WTC11 (cell line): ENCODE results near the gene PTPN4. TPM values are rescaled to one million over a fixed set of nuclear protein-coding genes. Genes with fewer than 3 reads are reported as not detected.
"Not testable (repeated sequence)": the region's sequence is repeated elsewhere in the genome, so short reads cannot be mapped to it uniquely, and the experiment has no call there.

ENCODE experiments used
- ATAC-seq: fragments of 200-7000 bp; cut with Tn5 transposase; 2 replicates; pipeline ENCODE4 v1.10.0; 2021; ENCODE audit warnings: mild to moderate bottlenecking, moderate library complexity
- CTCF ChIA-PET: fragments of 300-600 bp; sonication (Branson Sonifier 250); formaldehyde crosslinking; loops from one replicate; lab custom pipeline; 2021; ENCODE audit warnings: antibody characterized with exemption; lab: Charles Lee
- POLR2A ChIA-PET: fragments of 350-600 bp; sonication (Branson Sonifier 250); formaldehyde crosslinking; loops from one replicate; lab custom pipeline; 2021; ENCODE audit warnings: antibody characterized with exemption; lab: Charles Lee
- DNase-seq: peaks from one replicate; pipeline ENCODE4 v3.0.0; 2021; ENCODE audit warnings: low spot score
- H3K27ac Mint-ChIP-seq: 2 replicates; pipeline ENCODE4 v1.8.0; 2021; ENCODE audit warnings: mixed read lengths
- H3K27me3 Mint-ChIP-seq: 2 replicates; pipeline ENCODE4 v1.8.0; 2021; ENCODE audit warnings: low read depth, mild to moderate bottlenecking, moderate library complexity, mixed read lengths
- H3K36me3 Mint-ChIP-seq: 2 replicates; pipeline ENCODE4 v1.8.0; 2021; ENCODE audit warnings: mixed read lengths
- H3K4me1 Mint-ChIP-seq: 2 replicates; pipeline ENCODE4 v1.8.0; 2022; ENCODE audit warnings: mixed read lengths
- H3K4me3 Mint-ChIP-seq: 2 replicates; pipeline ENCODE4 v1.8.0; 2021; ENCODE audit warnings: mild to moderate bottlenecking, moderate library complexity, mixed read lengths
- H3K9me3 Mint-ChIP-seq: 2 replicates; pipeline ENCODE4 v1.8.0; 2021; ENCODE audit warnings: mixed read lengths
- CBFB ChIP-seq: sonication (generic); formaldehyde crosslinking; IDR thresholded peaks from 2 replicates; pipeline ENCODE4 v1.8.1; 2022; ENCODE audit warnings: mild to moderate bottlenecking, low read depth, missing genetic modification reagents
- ETV6 ChIP-seq: sonication (generic); formaldehyde crosslinking; IDR thresholded peaks from 2 replicates; pipeline ENCODE4 v1.8.1; 2022; ENCODE audit warnings: mild to moderate bottlenecking, missing genetic modification reagents
- FOXP1 ChIP-seq: sonication (generic); formaldehyde crosslinking; IDR thresholded peaks from 2 replicates; pipeline ENCODE4 v1.8.0; 2022; ENCODE audit warnings: missing genetic modification reagents, mild to moderate bottlenecking, moderate library complexity, borderline replicate concordance
- GABPB1 ChIP-seq: sonication (generic); formaldehyde crosslinking; IDR thresholded peaks from 2 replicates; pipeline ENCODE4 v1.8.1; 2023; ENCODE audit warnings: mild to moderate bottlenecking, missing genetic modification reagents
- GTF2I ChIP-seq: fragments of 250-450 bp; sonication (Bioruptor Pico); conservative IDR thresholded peaks from 2 replicates; pipeline ENCODE4 v1.4.0; 2021; ENCODE audit warnings: mild to moderate bottlenecking
- HMGA2 ChIP-seq: fragments of 250-450 bp; sonication (Bioruptor Pico); IDR thresholded peaks from 2 replicates; pipeline ENCODE4 v1.4.0; 2021; ENCODE audit warnings: mild to moderate bottlenecking, moderate library complexity
- IRF2 ChIP-seq: sonication (generic); formaldehyde crosslinking; IDR thresholded peaks from 2 replicates; pipeline ENCODE4 v1.8.0; 2022; ENCODE audit warnings: low read depth, missing genetic modification reagents, borderline replicate concordance
- NFYB ChIP-seq: sonication (generic); formaldehyde crosslinking; conservative IDR thresholded peaks from 2 replicates; pipeline ENCODE4 v1.8.0; 2022; ENCODE audit warnings: low read depth, missing genetic modification reagents
- NR3C1 ChIP-seq: sonication (generic); formaldehyde crosslinking; conservative IDR thresholded peaks from 2 replicates; pipeline ENCODE4 v1.8.1; 2023; ENCODE audit warnings: low read depth, mild to moderate bottlenecking, missing genetic modification reagents
- PRRX2 ChIP-seq: fragments of 250-450 bp; sonication (Bioruptor Pico); IDR thresholded peaks from 2 replicates; pipeline ENCODE4 v1.8.0; 2021; ENCODE audit warnings: mild to moderate bottlenecking
- RELA ChIP-seq: sonication (generic); formaldehyde crosslinking; IDR thresholded peaks from 2 replicates; pipeline ENCODE4 v1.8.1; 2022; ENCODE audit warnings: missing genetic modification reagents, mild to moderate bottlenecking, borderline replicate concordance
- SMAD3 ChIP-seq: sonication (generic); formaldehyde crosslinking; IDR thresholded peaks from 2 replicates; pipeline ENCODE4 v1.8.0; 2022; ENCODE audit warnings: missing genetic modification reagents, mild to moderate bottlenecking, borderline replicate concordance
- SP1 ChIP-seq: sonication (generic); formaldehyde crosslinking; conservative IDR thresholded peaks from 2 replicates; pipeline ENCODE4 v1.8.1; 2022; ENCODE audit warnings: missing genetic modification reagents
- TEAD1 ChIP-seq: sonication (generic); formaldehyde crosslinking; IDR thresholded peaks from 2 replicates; pipeline ENCODE4 v1.8.0; 2022; ENCODE audit warnings: mild to moderate bottlenecking, missing genetic modification reagents
- TEAD4 ChIP-seq: sonication (generic); formaldehyde crosslinking; IDR thresholded peaks from 2 replicates; pipeline ENCODE4 v1.8.0; 2022; ENCODE audit warnings: mild to moderate bottlenecking, missing genetic modification reagents
- ZNF138 ChIP-seq: sonication (generic); formaldehyde crosslinking; conservative IDR thresholded peaks from 2 replicates; pipeline ENCODE4 v1.8.1; 2022; ENCODE audit warnings: mild to moderate bottlenecking, moderate library complexity, missing genetic modification reagents
- ZNF219 ChIP-seq: sonication (generic); formaldehyde crosslinking; IDR thresholded peaks from 2 replicates; pipeline ENCODE4 v1.8.0; 2023; ENCODE audit warnings: missing genetic modification reagents, mild to moderate bottlenecking, borderline replicate concordance
- ZNF396 ChIP-seq: fragments of 250-450 bp; sonication (Bioruptor Pico); IDR thresholded peaks from 2 replicates; pipeline ENCODE4 v1.8.0; 2021; ENCODE audit warnings: mild to moderate bottlenecking, moderate library complexity, borderline replicate concordance
- total RNA-seq: library from RNA; stranded (reverse); gene quantifications from 3 replicates; pipeline ENCODE4 v1.2.3, GENCODE V29; 2021
- TF ChIP-seq, protein P1 (sequence below): sonication (generic); formaldehyde crosslinking; IDR thresholded peaks from 2 replicates; pipeline ENCODE4 v1.8.1; 2023; ENCODE audit warnings: mild to moderate bottlenecking, missing genetic modification reagents, moderate library complexity
- TF ChIP-seq, protein P2 (sequence below): sonication (generic); formaldehyde crosslinking; IDR thresholded peaks from 2 replicates; pipeline ENCODE4 v1.8.0; 2023; ENCODE audit warnings: mild to moderate bottlenecking, missing genetic modification reagents

Gene PTPN4
- total RNA-seq, 1 experiment from 2014 or later = 85.8 TPM

DNA sequence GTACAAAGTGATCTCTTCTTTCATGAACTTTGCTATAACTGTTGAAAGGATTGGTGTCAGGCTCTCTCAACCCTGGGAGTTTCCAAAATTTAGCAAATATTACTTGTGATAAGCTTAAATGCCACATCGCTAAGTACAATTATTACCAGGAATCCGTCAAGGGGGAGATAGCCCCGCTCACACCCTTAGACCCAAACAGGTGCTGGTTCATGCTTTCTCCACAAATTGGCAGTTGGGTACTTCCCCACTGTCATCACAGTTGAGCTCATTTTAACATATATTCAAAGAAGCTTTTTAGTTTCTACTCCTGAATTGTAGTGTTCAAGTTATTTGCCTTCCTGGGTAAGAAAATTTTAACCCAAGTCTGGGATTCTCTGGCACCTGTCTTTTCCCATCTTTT is 223.4 kb downstream of the PTPN4 start:
- TF ChIP-seq ZNF138 (CRISPR knock-in tag) (no peak), IRF2 (CRISPR knock-in tag) (no peak), ZNF219 (CRISPR knock-in tag) (no peak), HMGA2 (no peak), ETV6 (no peak), TEAD4 (CRISPR knock-in tag) (no peak), TEAD1 (CRISPR knock-in tag) (no peak), PRRX2 (CRISPR knock-in tag) (no peak), GTF2I (CRISPR knock-in tag) (no peak), FOXP1 (CRISPR knock-in tag) (no peak), RELA (no peak), NR3C1 (CRISPR knock-in tag) (no peak)
- TF ChIP-seq, protein P1, sequence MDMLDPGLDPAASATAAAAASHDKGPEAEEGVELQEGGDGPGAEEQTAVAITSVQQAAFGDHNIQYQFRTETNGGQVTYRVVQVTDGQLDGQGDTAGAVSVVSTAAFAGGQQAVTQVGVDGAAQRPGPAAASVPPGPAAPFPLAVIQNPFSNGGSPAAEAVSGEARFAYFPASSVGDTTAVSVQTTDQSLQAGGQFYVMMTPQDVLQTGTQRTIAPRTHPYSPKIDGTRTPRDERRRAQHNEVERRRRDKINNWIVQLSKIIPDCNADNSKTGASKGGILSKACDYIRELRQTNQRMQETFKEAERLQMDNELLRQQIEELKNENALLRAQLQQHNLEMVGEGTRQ (CRISPR knock-in tag) = no peak
- TF ChIP-seq, protein P2, sequence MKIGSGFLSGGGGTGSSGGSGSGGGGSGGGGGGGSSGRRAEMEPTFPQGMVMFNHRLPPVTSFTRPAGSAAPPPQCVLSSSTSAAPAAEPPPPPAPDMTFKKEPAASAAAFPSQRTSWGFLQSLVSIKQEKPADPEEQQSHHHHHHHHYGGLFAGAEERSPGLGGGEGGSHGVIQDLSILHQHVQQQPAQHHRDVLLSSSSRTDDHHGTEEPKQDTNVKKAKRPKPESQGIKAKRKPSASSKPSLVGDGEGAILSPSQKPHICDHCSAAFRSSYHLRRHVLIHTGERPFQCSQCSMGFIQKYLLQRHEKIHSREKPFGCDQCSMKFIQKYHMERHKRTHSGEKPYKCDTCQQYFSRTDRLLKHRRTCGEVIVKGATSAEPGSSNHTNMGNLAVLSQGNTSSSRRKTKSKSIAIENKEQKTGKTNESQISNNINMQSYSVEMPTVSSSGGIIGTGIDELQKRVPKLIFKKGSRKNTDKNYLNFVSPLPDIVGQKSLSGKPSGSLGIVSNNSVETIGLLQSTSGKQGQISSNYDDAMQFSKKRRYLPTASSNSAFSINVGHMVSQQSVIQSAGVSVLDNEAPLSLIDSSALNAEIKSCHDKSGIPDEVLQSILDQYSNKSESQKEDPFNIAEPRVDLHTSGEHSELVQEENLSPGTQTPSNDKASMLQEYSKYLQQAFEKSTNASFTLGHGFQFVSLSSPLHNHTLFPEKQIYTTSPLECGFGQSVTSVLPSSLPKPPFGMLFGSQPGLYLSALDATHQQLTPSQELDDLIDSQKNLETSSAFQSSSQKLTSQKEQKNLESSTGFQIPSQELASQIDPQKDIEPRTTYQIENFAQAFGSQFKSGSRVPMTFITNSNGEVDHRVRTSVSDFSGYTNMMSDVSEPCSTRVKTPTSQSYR (CRISPR knock-in tag) = no peak
- peaks cover 15% of the 10 kb centered on the region for H3K9me3 Mint-ChIP-seq
- no peak overlapping the region for H3K27ac Mint-ChIP-seq
- ChIA-PET CTCF (no interaction called here), POLR2A (no interaction called here)
- DNase-seq = no peak
- no peaks in the 10 kb centered on the region for H3K4me1 Mint-ChIP-seq
- peaks cover 4% of the 10 kb centered on the region for H3K36me3 Mint-ChIP-seq
- H3K4me3 Mint-ChIP-seq = no peak overlapping the region
- no peak for ATAC-seq
- no peaks in the 10 kb centered on the region for H3K27me3 Mint-ChIP-seq

DNA sequence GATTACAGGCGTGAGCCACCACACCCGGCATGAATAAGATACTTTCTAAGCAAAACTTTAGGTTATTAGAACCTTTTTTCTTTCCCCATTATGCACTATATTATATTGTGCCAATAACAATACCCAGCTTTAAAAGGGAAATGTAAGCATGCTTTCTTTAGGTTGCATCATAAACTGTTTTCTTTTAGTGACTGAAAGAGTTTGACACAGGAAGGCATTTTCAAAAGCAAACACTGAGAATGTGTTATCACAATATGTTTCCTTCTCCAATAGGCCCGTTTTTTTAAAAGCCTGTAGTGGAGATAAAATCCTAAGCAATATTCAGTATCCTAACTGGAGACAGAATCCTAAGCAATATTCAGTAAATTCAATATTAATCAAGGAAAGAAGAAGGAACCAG is 236.4 kb downstream of the PTPN4 start:
- Mint-ChIP-seq H3K27me3 (no peaks in the 10 kb centered on the region), H3K4me3 (no peak overlapping the region), H3K36me3 (no peaks in the 10 kb centered on the region), H3K9me3 (peaks cover 3% of the 10 kb centered on the region; the same call in 1 of the 2 replicates), H3K4me1 (no peaks in the 10 kb centered on the region)
- no peak for ATAC-seq
- CTCF ChIA-PET = no interaction called here
- DNase-seq = no peak
- POLR2A ChIA-PET = no interaction called here
- TF ChIP-seq SMAD3 (no peak), SP1 (CRISPR knock-in tag) (no peak), CBFB (CRISPR knock-in tag) (no peak), ZNF396 (CRISPR knock-in tag) (no peak), GABPB1 (CRISPR knock-in tag) (peak; percentile 98)
- TF ChIP-seq, all 79 proteins: peak for 1
- H3K27ac Mint-ChIP-seq = no peak overlapping the region

DNA sequence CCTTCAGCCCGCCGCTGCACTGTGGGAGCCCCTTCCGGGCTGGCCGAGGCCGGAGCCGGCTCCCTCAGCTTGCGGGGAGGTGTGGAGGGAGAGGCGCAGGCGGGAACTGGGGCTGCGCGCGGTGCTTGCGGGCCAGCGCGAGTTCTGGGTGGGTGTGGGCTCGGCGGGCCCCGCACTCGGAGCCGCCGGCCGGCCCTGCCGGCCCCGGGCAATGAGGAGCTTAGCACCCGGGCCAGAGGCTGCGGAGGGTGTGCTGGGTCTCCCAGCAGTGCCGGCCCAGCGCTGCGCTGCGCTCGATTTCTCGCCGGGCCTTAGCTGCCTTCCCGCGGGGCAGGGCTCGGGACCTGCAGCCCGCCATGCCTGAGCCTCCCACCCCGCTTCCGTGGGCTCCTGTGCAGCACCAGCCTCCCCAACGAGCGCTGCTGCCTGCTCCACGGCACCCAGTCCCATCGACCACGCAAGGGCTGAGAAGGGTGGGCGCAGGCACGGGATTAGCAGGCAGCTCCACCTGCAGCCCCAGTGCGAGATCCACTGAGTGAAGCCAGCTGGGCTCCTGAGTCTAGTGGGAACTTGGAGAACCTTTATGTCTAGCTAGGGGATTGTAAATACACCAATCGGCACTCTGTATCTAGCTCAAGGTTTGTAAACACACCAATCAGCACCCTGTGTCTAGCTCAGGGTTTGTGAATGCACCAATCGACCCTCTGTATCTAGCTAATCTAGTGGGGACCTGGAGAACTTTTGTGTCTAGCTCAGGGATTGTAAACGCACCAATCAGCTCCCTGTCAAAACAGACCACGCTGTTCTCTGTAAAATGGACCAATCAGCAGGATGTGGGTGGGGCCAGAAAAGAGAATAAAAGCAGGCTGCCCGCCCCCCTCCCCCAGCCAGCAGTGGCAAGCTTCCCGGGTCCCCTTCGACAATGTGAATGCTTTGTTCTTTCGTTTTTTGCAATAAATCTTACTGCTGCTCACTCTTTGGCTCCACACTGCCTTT is 237.5 kb downstream of the PTPN4 start:
- not testable (repeated sequence) for ATAC-seq, H3K4me3 Mint-ChIP-seq, H3K4me1 Mint-ChIP-seq, H3K27me3 Mint-ChIP-seq, H3K9me3 Mint-ChIP-seq, DNase-seq, H3K36me3 Mint-ChIP-seq
- CTCF ChIA-PET = interaction anchor here (0.9 to 1.5 kb wide), 3 partner anchors 10 to 294 kb away, joined by 3 to 4 read pairs (median 3); no protein-coding TSS in a partner anchor
- peak; percentile 63 for TF ChIP-seq NFYB
- H3K27ac Mint-ChIP-seq = peak overlapping the region; percentile 76; the same call in 1 of the 2 replicates
- POLR2A ChIA-PET = interaction anchor here (0.8 kb wide), 1 partner anchor 16 kb away, joined by 5 read pairs; the partner anchor contains the start of gene EPB41L5
